ENCODE data around the gene PDZD8.
"Not testable (repeated sequence)": the region's sequence is repeated elsewhere in the genome, so short reads cannot be mapped to it uniquely, and the experiment has no call there.

PDZD8 gene

GRCh38 chr10:117254774-117255735 lies 120.2 kb downstream of the PDZD8 start:
- DNase-seq (ENCODE audit: low read depth) = no peak

GRCh38 chr10:117254338-117254737 lies 120.9 kb downstream of the PDZD8 start:
- no peak for DNase-seq (ENCODE audit: low read depth)

- no peak for DNase-seq (ENCODE audit: low read depth)
These were observed 121.3 kb downstream of the PDZD8 start for GRCh38 chr10:117253908-117254307.

- DNase-seq (ENCODE audit: low read depth) = no peak
These were observed 124.8 kb downstream of the PDZD8 start for GRCh38 chr10:117250411-117250810.

GRCh38 chr10:117249493-117250093 lies 125.6 kb downstream of the PDZD8 start:
- no peak for DNase-seq (ENCODE audit: low read depth)

- no peak for DNase-seq (ENCODE audit: low read depth)
These were observed 126.3 kb downstream of the PDZD8 start for GRCh38 chr10:117248750-117249465.

GRCh38 chr10:117246997-117247671 lies 128.1 kb downstream of the PDZD8 start:
- DNase-seq (ENCODE audit: low read depth) = no peak

- no peak for DNase-seq (ENCODE audit: low read depth)
These were observed 132.8 kb downstream of the PDZD8 start for GRCh38 chr10:117242463-117242832.

GRCh38 chr10:117241541-117242462 lies 133.4 kb downstream of the PDZD8 start:
- no peak for DNase-seq (ENCODE audit: low read depth)

- no peak for DNase-seq (ENCODE audit: low read depth)
These were observed 134.4 kb downstream of the PDZD8 start, which contains the start of gene SLC18A2 for GRCh38 chr10:117240621-117241529. TSS of gene SLC18A2 (plus strand) at chr10:117241114. CDS start at chr10:117241694, 580 bp downstream.

GRCh38 chr10:117239721-117240620 lies 135.3 kb downstream of the PDZD8 start:
- DNase-seq (ENCODE audit: low read depth) = no peak

GRCh38 chr10:117239051-117239450 lies 136.2 kb downstream of the PDZD8 start:
- DNase-seq (ENCODE audit: low read depth) = no peak

GRCh38 chr10:117237401-117237991 lies 137.7 kb downstream of the PDZD8 start:
- DNase-seq (ENCODE audit: low read depth) = no peak

GRCh38 chr10:117230107-117230506 lies 145.1 kb downstream of the PDZD8 start:
- DNase-seq (ENCODE audit: low read depth) = not testable (repeated sequence)

GRCh38 chr10:117228210-117228609 lies 147.0 kb downstream of the PDZD8 start:
- no peak for DNase-seq (ENCODE audit: low read depth)

Measured in T follicular helper cell (primary cell).